Fibroblast of lung (primary cell): Measurements from ENCODE around the gene MYH10. TPM values are rescaled to one million over a fixed set of nuclear protein-coding genes. Genes with fewer than 3 reads are reported as not detected.

Experiments
- DNase-seq, 2 donors: peaks; one replicate each; pipeline versions ENCODE4 v3.0.0 to v3.0.0-alpha.2; 2010; ENCODE audit warnings: low read depth in 2 of 2
- H2AFZ ChIP-seq: 2 replicates; pipeline ENCODE4 v1.5.1; 2012; ENCODE audit warnings: low read length, control low read depth, inconsistent platforms
- H3K27ac ChIP-seq: 2 replicates; pipeline ENCODE4 v1.5.1; 2011; ENCODE audit warnings: low read length, control low read depth; ENCODE audit not compliant: insufficient read depth
- H3K27me3 ChIP-seq: 2 replicates; pipeline ENCODE4 v1.5.1; 2011; ENCODE audit warnings: mild to moderate bottlenecking, low read length; ENCODE audit not compliant: control insufficient read depth, insufficient read depth
- H3K36me3 ChIP-seq: 2 replicates; pipeline ENCODE4 v1.5.1; 2011; ENCODE audit warnings: low read length; ENCODE audit not compliant: control insufficient read depth, insufficient read depth
- H3K4me1 ChIP-seq: 2 replicates; pipeline ENCODE4 v1.5.1; 2011; ENCODE audit warnings: low read length; ENCODE audit not compliant: control insufficient read depth, insufficient read depth; ENCODE audit errors: extremely low read depth
- H3K4me2 ChIP-seq: 2 replicates; pipeline ENCODE4 v1.5.1; 2011; ENCODE audit warnings: low read length, control low read depth; ENCODE audit not compliant: insufficient read depth; ENCODE audit errors: extremely low read depth
- H3K4me3 ChIP-seq, 4 experiments: fragments of 200-600 bp in 1 of 4; sonication (generic) in 1 of 4; replicated peaks in 1 of 4; 2 replicates each; pipeline ENCODE4 v1.5.1; 2011 to 2016; ENCODE audit warnings: low read length in 4 of 4, low read depth in 3 of 4, mild to moderate bottlenecking in 3 of 4, control low read depth in 2 of 4, inconsistent platforms in 1 of 4, mixed read lengths in 1 of 4; ENCODE audit not compliant: insufficient read depth in 1 of 4; ENCODE audit errors: control extremely low read depth in 1 of 4
- H3K79me2 ChIP-seq: 2 replicates; pipeline ENCODE4 v1.5.1; 2012; ENCODE audit warnings: mild to moderate bottlenecking, low read length, inconsistent platforms; ENCODE audit not compliant: control insufficient read depth, insufficient read depth
- H3K9ac ChIP-seq: 2 replicates; pipeline ENCODE4 v1.5.1; 2011; ENCODE audit warnings: mild to moderate bottlenecking, low read length, control low read depth; ENCODE audit not compliant: insufficient read depth
- H3K9me3 ChIP-seq: 2 replicates; pipeline ENCODE4 v1.5.1; 2012; ENCODE audit warnings: low read depth, low read length; ENCODE audit not compliant: control insufficient read depth, insufficient read depth
- H4K20me1 ChIP-seq: 2 replicates; pipeline ENCODE4 v1.5.1; 2011; ENCODE audit warnings: low read length; ENCODE audit not compliant: control insufficient read depth, insufficient read depth; ENCODE audit errors: extremely low read depth
- EZH2 ChIP-seq: IDR thresholded peaks from 2 replicates; pipeline ENCODE4 v1.5.1; 2012; ENCODE audit warnings: low read length, control low read depth, mild to moderate bottlenecking; ENCODE audit errors: missing control alignments
- polyA plus RNA-seq, 2 donors: library from polyadenylated mRNA; depleted of rRNA in 1 of 2; stranded (reverse) in 1 of 2; unstranded in 1 of 2; fragments of >200 nt; gene quantifications; 2 replicates each; pipeline ENCODE4 v1.2.1, GENCODE V29; 2011 to 2012; ENCODE audit warnings: missing spikeins in 1 of 2
- total RNA-seq: library from RNA; depleted of rRNA; stranded (reverse); fragments of >200 nt; gene quantifications from 2 replicates; pipeline ENCODE4 v1.2.1, GENCODE V29; 2014
- TF ChIP-seq, protein P1 (sequence below), 2 donors: IDR thresholded peaks in 1 of 2; conservative IDR thresholded peaks in 1 of 2; 1 replicate in 1 of 2; 2 replicates in 1 of 2; pipeline ENCODE4 v1.5.1; 2011 to 2012; ENCODE audit warnings: low read length in 2 of 2, control low read depth in 1 of 2, inconsistent platforms in 1 of 2, low read depth in 1 of 2, mild to moderate bottlenecking in 1 of 2

MYH10 gene
- total and polyA plus RNA-seq, 2 donors (not counting 1 experiment from before 2014, with no cell fraction given), result 54.6 to 104 TPM

DNA sequence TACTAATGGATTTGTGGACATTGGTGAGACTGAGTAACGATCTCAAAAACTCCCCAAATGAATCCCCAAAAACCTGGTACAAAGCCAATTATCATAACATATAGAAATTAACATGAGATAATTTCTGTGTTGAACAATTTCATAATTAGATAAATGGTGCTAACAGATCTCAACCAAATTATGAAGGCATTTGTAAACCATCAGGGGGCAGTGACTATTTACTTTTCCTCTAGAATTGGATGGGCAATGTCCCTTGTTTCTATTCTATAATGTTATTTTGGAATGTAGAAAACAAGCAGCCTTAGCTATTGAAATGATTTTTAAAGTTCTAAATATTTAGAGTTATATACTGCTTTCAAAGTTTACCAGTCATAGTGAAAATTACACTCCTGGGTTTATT, 57.8 kb downstream of the MYH10 start:
- Histone ChIP-seq H3K36me3 (no peaks in the 10 kb centered on the region), H2AFZ (no peak overlapping the region), H4K20me1 (no peaks in the 10 kb centered on the region), H3K9me3 (no peaks in the 10 kb centered on the region), H3K79me2 (no peaks in the 10 kb centered on the region), H3K27me3 (no peaks in the 10 kb centered on the region), H3K4me2 (no peak overlapping the region), H3K4me1 (no peaks in the 10 kb centered on the region), H3K4me3 (no peak overlapping the region), H3K9ac (no peak overlapping the region), H3K27ac (no peak overlapping the region)
- TF ChIP-seq, protein P1, sequence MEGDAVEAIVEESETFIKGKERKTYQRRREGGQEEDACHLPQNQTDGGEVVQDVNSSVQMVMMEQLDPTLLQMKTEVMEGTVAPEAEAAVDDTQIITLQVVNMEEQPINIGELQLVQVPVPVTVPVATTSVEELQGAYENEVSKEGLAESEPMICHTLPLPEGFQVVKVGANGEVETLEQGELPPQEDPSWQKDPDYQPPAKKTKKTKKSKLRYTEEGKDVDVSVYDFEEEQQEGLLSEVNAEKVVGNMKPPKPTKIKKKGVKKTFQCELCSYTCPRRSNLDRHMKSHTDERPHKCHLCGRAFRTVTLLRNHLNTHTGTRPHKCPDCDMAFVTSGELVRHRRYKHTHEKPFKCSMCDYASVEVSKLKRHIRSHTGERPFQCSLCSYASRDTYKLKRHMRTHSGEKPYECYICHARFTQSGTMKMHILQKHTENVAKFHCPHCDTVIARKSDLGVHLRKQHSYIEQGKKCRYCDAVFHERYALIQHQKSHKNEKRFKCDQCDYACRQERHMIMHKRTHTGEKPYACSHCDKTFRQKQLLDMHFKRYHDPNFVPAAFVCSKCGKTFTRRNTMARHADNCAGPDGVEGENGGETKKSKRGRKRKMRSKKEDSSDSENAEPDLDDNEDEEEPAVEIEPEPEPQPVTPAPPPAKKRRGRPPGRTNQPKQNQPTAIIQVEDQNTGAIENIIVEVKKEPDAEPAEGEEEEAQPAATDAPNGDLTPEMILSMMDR (conservative IDR thresholded peaks at IDR 0.05 in 1 of 2, IDR thresholded peaks at IDR 0.05 in 1 of 2; ENCODE audit: low read depth in 1 of 2, low read length in 2 of 2), result peak; percentile 22 to 35
- TF ChIP-seq EZH2, result no peak
- peak in 1 of 2 donors; percentile 39 for DNase-seq

DNA sequence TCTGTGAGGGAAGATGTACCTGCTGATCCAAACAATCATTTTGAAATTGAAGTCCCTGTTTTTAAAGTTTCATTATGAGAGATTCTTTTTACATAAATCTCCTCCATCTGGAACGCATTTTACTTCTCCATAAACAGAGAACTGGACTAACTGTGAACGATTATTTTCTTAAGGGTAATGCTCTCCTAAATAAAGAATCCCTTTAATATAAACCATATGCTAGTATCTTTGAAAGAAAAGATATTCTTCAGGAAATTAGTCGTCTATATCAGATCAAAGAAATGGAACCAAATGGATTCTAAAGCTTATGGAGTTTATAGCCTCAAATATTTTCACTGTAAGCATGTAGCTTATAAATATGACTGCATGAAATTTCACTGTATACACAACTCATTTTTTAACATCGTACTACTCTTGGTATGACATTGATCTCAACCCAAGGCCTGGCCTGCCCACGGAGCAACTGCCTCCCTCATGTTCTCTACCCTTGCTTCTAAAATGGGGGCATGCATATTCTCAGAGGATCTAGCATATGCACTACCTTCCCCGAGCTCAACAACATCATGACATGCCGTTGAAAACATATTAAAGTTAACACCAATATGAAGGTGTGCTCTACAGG, 66.4 kb downstream of the MYH10 start:
- no peak overlapping the region for H3K4me2 ChIP-seq
- H3K4me1 ChIP-seq, result peaks cover 2% of the 10 kb centered on the region
- peak; percentile 27 to 50 for DNase-seq
- no peaks in the 10 kb centered on the region for H4K20me1 ChIP-seq
- no peaks in the 10 kb centered on the region for H3K27me3 ChIP-seq
- H3K27ac ChIP-seq, result no peak overlapping the region
- peaks cover 2% of the 10 kb centered on the region for H3K36me3 ChIP-seq
- no peaks in the 10 kb centered on the region for H3K9me3 ChIP-seq
- H3K4me3 ChIP-seq, result no peak overlapping the region
- no peak overlapping the region for H3K9ac ChIP-seq
- no peaks in the 10 kb centered on the region for H3K79me2 ChIP-seq
- TF ChIP-seq EZH2, result no peak
- TF ChIP-seq, protein P1 (conservative IDR thresholded peaks at IDR 0.05 in 1 of 2, IDR thresholded peaks at IDR 0.05 in 1 of 2; ENCODE audit: low read depth in 1 of 2, low read length in 2 of 2), result no peak
- H2AFZ ChIP-seq, result no peak overlapping the region

DNA sequence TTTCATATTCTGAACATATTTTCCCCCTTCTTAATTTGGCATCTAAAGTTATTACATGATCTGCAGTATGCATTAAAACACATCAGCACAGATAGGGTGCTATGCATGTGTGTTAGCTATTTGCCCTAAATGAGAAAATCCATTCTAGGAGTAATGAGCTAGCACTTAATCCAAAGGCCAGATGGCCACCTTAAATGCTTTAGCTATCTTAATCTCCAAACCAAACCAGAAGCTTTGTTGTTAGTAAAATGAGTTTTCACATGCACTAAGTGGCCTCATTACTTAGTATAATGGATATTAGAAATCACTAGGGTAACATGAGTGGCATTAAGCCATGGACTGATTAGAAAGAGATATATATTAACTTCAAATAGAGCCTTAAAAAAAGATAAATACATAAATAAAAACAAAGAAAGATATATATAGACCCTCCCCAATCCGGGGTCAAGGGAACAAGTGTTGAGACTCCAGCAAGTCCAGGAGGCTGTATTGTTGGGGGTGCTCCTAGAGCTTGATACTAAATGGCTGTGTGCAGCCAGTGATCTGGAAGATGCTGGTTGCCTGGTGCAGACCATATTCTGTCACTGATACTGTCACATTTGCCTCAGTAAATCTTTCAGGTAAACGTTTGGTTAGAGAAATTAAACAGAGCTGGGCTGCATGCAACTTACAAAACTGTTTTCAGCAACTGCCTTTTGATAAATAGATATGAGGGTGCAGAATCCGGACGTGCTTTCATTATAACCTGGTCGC, 67.3 kb downstream of the MYH10 start:
- H3K4me3 ChIP-seq, result no peak overlapping the region
- no peak overlapping the region for H3K27ac ChIP-seq
- TF ChIP-seq, protein P1 (conservative IDR thresholded peaks at IDR 0.05 in 1 of 2, IDR thresholded peaks at IDR 0.05 in 1 of 2; ENCODE audit: low read depth in 1 of 2, low read length in 2 of 2), result no peak
- TF ChIP-seq EZH2, result no peak
- H4K20me1 ChIP-seq, result no peaks in the 10 kb centered on the region
- H3K27me3 ChIP-seq, result no peaks in the 10 kb centered on the region
- peaks cover 2% of the 10 kb centered on the region for H3K36me3 ChIP-seq
- peaks cover 2% of the 10 kb centered on the region for H3K4me1 ChIP-seq
- no peak overlapping the region for H3K9ac ChIP-seq
- no peak for DNase-seq
- no peak overlapping the region for H3K4me2 ChIP-seq
- no peak overlapping the region for H2AFZ ChIP-seq
- no peaks in the 10 kb centered on the region for H3K79me2 ChIP-seq
- no peaks in the 10 kb centered on the region for H3K9me3 ChIP-seq
